ENCODE results near the gene AP2B1. TPM values are rescaled to one million over a fixed set of nuclear protein-coding genes. Genes with fewer than 3 reads are reported as not detected.
A peak's percentile ranks its signal among the peaks of the same experiment; 100 is the strongest.

AP2B1 gene
- total RNA-seq, 4 donors from 2014 or later, result 62.0 to 77.2 (median 70.1) TPM

- no peak for TF ChIP-seq CTCF (IDR thresholded peaks at IDR 0.05; ENCODE audit: low read depth)
Observed at GRCh38 chr17:35775583-35775982, 188.5 kb downstream of the AP2B1 start.

Small RNA genes within 50 kb of the gene (small RNA-seq; reads per million reads assigned to genes)
- gene AC004134.1, result not detected
- gene AC015911.1, result not detected
- gene SNORD7, result 158 reads per million, percentile 98 among the genes with 10 or more reads in this experiment

Other genes with a start within 250 kb of the AP2B1 start
- gene SLFN11, start 213.7 kb upstream of the AP2B1 start, total RNA-seq, result 10 to 100 TPM; 53.7 to 79.6 (median 61.8) TPM
- 10 to 100 TPM; 11.1 to 15.0 (median 14.6) TPM for gene SLFN12, start 154.8 kb upstream of the AP2B1 start, total RNA-seq
- gene SLFN13, start 138.6 kb upstream of the AP2B1 start, total RNA-seq, result 1 to 10 TPM; 3.1 to 9.6 (median 5.8) TPM
- 10 to 100 TPM in 1 of 4 donors, 1 to 10 TPM in 3; 2.9 to 20.5 (median 4.1) TPM for gene SLFN12L, start 49.6 kb upstream of the AP2B1 start, total RNA-seq
- not detected for gene SLFN14, start 26.5 kb upstream of the AP2B1 start, total RNA-seq
- 1 to 10 TPM; 4.0 to 6.5 (median 5.9) TPM for gene PEX12, start 8.8 kb upstream of the AP2B1 start, total RNA-seq
- 10 to 100 TPM; 28.2 to 54.8 (median 40.3) TPM for gene RASL10B, start 144.3 kb downstream of the AP2B1 start, total RNA-seq
- gene GAS2L2, start 165.9 kb downstream of the AP2B1 start, total RNA-seq, result under 1 TPM in 2 of 4 donors, not detected in 2; 0.22 to 0.51 TPM
- gene C17orf50, start 173.6 kb downstream of the AP2B1 start, total RNA-seq, result not detected
- 10 to 100 TPM; 21.6 to 46.1 (median 42.7) TPM for gene MMP28, start 208.3 kb downstream of the AP2B1 start, total RNA-seq
- gene TAF15, start 222.2 kb downstream of the AP2B1 start, total RNA-seq, result 100 to 1,000 TPM in 1 of 4 donors, 10 to 100 TPM in 3; 69.1 to 106 (median 78.7) TPM